COLO668 (cell line): ENCODE results near the gene TAF12.
A peak's percentile ranks its signal among the peaks of the same experiment; 100 is the strongest.
"Not testable (repeated sequence)": the region's sequence is repeated elsewhere in the genome, so short reads cannot be mapped to it uniquely, and the experiment has no call there.

ENCODE experiments used
- DNase-seq: peaks from one replicate; lab custom pipeline; 2025; ENCODE audit not compliant: unreplicated experiment; lab: John Stamatoyannopoulos, UW

Gene TAF12

GRCh38 chr1:28642847-28643635, at the start of gene TAF12:
Gene TAF12 (minus strand): TSS chr1:28643067. CDS start chr1:28622081, 20,986 bp downstream.
- peak; percentile 99 for DNase-seq

- not testable (repeated sequence) for DNase-seq
Measured at GRCh38 chr1:28691627-28692026, 48.8 kb upstream of the TAF12 start.

DNA sequence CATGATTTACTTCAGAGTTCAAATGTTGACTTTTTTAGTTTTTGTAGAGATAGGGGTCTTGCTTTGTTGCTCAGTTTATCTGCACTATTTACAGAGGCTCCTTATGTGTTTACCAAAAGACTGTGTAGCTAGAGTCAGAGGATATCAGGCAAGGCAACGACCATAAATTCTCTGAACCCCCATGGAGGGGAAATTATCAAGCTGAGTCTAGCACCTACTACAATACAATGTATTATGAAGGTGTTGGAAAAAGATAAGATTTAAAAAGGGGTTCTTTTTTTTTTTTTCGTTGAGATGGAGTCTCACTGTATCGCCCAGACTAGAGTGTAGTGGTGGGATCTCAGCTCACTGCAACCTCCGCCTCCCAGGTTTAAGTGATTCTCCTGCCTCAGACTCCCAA, 42.1 kb upstream of the TAF12 start:
- no peak for DNase-seq

DNA sequence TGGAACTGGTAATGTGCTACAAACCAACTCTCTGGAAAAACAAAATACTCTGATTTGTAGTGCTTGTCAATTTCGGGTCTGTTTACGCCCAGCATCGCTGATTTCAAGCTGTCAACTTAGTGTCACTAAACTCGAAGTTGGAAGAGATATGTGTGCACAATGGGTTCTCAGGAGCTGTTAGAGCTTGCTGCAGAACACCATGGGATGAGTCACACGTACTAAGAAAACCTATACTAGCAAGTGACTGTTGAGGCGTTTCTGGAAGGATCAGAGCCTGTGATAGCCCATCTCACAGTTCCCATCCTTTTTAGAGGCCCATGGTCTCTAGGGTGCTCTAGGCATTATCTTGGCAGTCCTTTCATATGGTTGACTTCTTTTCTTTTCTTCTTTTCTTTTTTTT, 40.0 kb upstream of the TAF12 start:
- no peak for DNase-seq

- DNase-seq = no peak
Measured at GRCh38 chr1:28680151-28680550, 37.3 kb upstream of the TAF12 start.

DNA sequence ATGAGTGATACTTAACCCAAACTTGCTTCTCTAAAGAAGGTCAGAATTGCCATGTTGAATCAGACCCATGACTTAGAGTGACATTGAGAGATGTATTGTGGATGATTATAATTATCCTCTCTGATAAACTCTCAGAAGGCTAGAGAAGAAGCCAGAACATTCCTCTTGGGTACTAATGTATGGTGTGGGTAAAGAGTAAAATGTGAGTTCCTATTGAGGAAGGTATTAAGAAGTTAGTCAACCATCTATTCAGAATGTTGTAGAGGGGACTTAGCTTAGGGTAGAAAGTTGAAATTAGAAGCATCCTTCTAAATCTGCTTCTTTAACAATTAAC, 33.0 kb upstream of the TAF12 start:
- DNase-seq = no peak

DNA sequence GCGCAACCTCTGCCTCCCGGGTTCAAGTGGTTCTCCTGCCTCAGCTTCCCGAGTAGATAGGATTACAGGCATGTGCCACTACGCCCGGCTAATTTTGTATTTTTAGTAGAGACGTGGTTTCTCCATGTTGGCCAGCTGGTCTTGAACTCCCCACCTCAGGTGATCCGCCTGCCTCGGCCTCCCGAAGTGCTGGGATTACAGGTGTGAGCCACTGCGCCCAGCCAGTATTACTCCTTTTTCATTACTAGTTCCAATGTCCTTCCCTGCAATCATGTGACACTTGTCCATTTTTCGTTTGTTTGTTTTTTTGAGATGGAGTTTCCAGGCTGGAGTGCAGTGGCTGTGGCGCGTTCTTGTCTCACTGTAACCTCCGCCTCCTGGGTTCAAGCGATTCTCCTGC, 30.1 kb upstream of the TAF12 start:
- not testable (repeated sequence) for DNase-seq

DNA sequence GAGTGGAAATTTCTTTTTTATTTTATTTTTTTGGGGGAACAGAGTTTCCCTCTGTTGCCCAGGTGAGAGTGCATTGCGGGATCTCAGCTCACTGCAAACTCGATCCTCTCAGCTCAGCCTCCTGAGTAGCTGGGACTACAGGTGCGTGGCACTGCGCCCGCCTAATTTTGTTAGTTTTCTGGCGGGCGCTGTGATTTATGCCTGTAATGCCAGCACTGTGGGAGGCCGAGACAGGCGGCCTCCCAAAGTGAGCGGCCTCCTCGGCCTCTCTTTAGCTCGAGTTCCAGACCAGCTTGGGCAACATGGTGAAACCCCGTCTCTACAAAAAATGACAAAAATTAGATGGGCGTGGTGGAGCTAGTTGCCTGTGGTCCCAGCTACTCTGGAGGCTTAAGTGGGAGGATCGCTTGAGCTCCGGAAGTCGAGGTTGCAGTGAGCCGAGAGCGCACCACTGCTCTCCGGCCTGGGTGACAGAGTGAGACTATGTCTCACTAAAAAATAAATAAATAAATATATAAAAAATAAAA, 28.4 kb upstream of the TAF12 start:
- no peak for DNase-seq

GRCh38 chr1:28668956-28669723, 26.3 kb upstream of the TAF12 start:
- DNase-seq = peak; percentile 98

GRCh38 chr1:28668191-28668955, 25.5 kb upstream of the TAF12 start, which contains the start of gene GMEB1:
Gene GMEB1 (plus strand): TSS chr1:28668784. CDS start chr1:28683613, 14,829 bp downstream.
- DNase-seq = peak; percentile 99

DNA sequence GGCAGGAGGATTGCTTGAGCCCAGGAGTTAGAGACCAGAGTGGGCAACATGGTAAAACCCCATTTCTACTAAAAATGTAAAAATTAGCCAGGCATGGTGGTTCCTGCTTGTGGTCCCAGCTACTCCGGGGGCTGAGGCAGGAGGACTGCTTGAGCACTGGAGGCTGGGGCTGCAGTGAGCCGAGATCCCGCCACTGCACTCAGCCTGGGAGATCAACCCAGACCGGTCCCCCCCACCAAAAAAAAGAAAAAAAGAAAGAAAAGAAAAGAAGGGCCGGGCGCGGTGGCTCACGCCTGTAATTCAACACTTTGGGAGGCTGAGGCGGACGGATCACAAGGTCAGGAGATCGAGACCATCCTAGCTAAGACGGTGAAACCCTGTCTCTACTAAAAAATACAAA, 23.9 kb upstream of the TAF12 start:
- no peak for DNase-seq

- DNase-seq = no peak
Measured at GRCh38 chr1:28663871-28664470, 21.1 kb upstream of the TAF12 start.

GRCh38 chr1:28656335-28656734, 13.5 kb upstream of the TAF12 start:
- no peak for DNase-seq

DNA sequence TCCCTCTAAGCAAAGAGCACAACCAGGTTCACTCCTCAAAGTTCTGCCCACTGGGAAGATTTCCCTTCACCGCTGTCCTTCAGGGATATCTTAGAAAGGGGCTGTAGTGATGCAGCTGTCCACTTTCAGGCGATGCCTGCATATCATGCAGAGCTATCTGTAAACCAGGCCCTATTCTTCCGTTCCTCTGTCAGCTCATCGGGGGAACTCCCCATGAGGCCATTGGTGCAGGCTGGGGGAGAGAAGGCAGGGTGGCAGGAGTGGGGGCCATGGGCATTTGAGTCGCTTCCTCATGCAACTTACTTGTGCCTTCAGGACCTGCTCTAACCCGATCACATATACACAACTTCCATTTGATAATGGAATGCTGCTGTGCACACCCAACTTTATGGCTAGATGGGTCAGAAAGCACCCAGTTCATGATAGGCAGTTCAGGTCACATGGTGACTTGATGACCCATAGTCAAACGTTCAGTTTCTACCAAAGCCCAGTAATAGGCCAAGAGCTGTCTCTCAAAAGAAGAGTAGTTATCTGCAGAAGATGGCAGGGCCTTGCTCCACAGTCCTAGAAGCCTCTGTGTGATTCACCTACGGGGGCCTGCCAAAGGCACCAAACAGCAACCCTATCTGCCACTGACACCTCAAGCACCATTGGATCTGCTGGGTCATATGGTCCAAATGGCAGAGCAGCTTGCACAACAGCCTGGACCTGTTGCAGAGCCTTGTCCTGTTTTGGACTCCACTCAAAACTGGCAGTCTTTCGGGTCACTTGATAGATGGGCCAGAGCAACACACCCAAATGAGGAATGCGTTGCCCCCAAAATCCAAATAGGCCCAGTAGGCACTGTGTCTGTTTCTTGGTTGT, 12.8 kb upstream of the TAF12 start:
- DNase-seq = not testable (repeated sequence)

DNA sequence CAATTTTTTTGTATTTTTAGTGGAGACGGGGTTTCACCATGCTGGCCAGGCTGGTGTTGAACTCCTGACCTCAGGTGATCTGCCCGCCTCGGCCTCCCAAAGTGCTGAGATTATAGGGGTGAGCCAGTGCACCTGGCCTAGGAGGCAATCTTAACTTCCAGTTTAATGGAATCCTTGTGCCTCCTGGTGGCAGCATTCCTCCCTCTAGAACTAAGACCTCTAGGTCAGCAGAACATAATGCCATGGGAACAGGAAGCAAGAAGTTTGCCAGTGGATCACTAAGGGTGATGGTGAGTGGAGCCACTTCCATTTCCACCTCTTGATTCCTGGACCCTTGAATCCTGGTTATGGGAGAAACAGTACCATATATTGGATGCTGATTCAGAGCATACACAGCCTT, 11.0 kb upstream of the TAF12 start:
- DNase-seq = peak; percentile 49

- not testable (repeated sequence) for DNase-seq
Measured at GRCh38 chr1:28653063-28653462, 10.2 kb upstream of the TAF12 start.

- DNase-seq = peak; percentile 97
Measured at GRCh38 chr1:28648474-28649198, 5.8 kb upstream of the TAF12 start, which contains the start of gene RNU11. Gene RNU11 (plus strand): TSS chr1:28648600.

GRCh38 chr1:28648008-28648473, 5.2 kb upstream of the TAF12 start:
- peak; percentile 97 for DNase-seq

- no peak for DNase-seq
Measured at GRCh38 chr1:28646040-28646439, 3.2 kb upstream of the TAF12 start.
